LoVo (cell line): Measurements from ENCODE around the gene FCGR1A.
"Not testable (repeated sequence)": the region's sequence is repeated elsewhere in the genome, so short reads cannot be mapped to it uniquely, and the experiment has no call there.

Source experiments
- DNase-seq: peaks from one replicate; pipeline ENCODE4 v3.0.0-alpha.2; 2016; ENCODE audit warnings: low spot score

The FCGR1A gene

DNA sequence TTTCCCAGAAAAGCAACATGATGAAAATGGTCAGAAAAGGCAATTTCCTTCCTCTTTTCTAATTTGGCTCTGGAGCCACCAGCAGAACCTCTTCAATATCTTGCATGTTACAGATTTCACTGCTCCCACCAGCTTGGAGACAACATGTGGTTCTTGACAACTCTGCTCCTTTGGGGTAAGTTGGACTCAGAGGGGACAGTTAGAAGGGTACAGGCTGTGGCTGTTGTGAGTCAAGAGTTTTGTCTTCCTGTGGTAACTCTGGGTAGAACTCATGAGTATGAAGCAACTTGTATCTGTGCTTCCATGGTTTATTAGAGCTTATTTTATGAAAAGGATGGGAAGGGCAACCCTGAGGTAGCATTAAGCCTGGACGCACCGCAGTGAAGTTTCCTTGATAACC, at the start of gene FCGR1A:
FCGR1A (plus strand) TSS at position 95 of the 400 bp plus-strand sequence; CDS start at position 145, 50 bp downstream.
- not testable (repeated sequence) for DNase-seq

DNA sequence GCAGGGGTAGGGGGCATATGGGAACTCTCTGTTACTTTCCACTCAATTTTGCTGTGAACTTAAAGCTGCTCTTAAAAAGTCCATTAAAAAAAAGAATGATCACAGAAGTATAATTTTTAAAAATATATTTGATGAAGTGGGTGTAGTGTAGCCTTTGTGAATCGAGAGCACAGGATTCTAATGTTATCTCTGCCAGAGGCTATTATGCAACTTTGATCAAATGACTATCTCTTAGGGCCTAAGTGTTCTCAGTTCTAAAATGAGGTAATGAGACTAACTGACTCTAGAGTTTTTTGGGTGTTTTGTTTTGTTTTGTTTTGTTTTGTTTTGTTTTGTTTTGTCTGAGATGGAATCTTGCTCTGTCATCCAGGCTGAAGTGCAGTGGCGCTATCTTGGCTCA, 49.7 kb upstream of the FCGR1A start:
- not testable (repeated sequence) for DNase-seq

DNA sequence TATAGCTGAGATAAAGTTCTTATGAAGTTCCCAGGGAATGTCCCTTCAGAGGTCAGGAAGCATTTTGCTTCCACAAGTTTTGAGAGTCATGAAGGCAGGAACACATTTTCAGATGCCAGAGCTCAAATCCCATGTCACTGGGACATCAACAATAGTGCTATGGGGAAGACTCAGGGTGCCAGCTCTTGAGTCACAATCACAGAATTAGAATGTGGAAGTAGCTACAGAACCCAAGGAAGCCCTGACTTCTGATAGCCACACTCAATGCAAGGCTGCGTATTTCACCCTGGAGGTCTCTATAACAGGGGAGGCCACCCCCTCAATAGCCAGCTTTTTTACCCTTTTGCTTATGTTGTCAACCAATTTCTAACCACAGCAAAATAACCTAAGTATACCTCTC, 47.8 kb upstream of the FCGR1A start:
- DNase-seq: not testable (repeated sequence)

DNA sequence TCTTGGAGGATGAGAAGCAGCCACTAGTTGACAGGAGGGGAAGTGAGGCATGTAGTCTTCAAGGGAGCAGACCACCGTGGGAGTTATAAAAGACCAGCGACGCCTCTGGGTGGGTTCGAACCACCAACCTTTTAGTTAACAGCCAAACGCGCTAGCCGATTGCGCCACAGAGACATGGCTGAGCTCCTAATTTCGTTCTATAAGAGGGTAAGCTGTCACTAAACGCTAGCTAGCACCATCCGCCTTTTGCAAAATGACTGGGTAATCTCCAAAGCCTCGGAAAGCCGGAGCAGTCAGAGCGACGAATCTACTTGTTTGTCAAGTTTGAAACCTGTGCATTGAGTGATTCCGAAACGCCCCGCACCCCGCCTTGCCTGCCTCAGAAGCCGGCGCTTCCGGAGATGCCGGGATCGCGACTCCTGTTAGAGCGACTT, 42.3 kb upstream of the FCGR1A start:
- DNase-seq: not testable (repeated sequence)

DNA sequence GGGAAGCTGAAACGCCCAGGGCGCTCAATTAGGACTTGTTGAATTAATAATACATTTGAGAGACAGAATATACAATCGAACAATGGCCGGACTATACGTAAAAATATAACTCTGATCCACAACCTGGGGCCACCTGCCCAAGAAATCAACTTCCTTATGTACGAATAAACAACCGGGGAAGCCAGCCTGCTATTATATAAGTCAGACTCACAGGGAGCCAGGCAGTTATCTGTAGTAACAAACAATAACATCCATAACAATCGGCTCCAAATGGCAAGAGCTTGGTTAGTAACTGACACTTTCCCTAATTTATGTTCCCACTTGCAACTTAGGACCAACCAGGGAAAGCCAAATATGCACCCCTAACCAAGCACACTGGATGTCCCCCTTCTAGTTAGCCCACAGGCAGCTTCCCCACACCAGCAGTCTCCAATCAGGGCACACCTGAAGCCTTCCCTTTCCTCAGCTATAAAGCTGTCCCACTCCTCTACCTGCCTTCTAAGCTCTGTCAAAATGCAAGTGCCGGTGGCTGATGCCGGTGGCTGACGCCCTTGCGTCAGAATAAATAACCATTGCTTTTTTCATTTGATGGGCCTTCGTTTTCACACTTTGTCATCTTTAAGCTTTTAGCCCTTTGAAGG, 41.8 kb upstream of the FCGR1A start:
- not testable (repeated sequence) for DNase-seq

DNA sequence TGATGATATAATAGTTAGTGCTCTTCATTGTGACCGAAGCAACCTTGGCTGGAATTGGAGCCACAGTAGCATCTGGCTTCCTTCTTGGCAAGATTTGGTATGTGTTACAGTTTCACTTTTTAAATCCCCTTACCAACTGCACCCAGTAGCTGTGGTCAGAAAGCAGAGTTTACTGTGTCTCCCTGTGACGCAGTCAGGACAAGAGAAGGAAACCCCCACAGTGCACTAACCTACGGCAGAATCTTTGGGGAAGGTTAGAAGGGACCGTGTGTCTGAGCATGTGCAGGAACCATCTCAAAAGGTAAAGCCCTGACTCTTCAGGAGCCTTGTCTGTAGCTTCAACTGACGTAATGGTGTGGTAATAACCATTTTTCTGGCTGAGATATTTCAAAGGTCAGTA, 40.6 kb upstream of the FCGR1A start:
- DNase-seq: not testable (repeated sequence)

DNA sequence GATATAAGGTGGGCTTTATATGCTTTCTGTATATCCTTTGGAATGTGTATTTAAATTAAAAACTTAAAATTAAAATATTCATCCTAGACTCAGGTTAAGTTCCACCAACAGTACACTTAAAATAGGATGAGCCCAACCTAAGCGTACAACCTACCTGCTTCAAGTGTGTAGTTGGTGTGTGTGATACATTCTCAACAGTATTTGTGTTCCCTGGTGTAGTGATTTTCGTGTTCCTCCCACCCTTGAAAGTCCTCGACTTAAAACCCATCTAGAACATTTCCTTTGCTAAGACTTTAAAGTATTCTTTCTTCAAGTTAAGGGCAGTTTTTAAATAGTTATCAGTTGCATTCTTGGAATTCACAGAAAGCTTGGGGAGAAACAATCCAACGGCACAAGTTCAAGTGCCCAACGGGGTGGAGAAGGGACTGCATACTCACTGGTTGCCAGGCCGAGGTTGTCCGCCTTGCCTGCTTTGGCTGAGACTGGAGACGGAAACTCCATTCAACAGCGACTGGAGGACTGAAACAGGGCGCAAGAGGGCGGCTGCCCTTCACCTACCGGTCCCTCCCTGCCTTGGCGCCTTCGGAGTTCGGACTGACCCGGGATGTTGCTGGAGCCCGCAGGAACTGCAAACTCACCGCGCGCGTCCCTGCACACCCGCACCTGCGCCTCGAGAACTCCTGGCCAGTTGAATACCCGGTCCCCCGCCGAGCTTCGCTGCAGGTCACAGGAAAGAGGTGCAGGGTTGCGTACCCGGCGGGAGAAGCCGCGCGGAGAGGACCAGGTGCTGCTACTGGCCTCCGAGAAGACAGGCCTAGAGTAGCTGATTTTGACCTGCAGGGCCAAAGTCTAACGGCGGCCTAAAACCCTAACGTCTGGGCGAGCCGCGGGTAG, 35.8 kb upstream of the FCGR1A start:
- DNase-seq: not testable (repeated sequence)

DNA sequence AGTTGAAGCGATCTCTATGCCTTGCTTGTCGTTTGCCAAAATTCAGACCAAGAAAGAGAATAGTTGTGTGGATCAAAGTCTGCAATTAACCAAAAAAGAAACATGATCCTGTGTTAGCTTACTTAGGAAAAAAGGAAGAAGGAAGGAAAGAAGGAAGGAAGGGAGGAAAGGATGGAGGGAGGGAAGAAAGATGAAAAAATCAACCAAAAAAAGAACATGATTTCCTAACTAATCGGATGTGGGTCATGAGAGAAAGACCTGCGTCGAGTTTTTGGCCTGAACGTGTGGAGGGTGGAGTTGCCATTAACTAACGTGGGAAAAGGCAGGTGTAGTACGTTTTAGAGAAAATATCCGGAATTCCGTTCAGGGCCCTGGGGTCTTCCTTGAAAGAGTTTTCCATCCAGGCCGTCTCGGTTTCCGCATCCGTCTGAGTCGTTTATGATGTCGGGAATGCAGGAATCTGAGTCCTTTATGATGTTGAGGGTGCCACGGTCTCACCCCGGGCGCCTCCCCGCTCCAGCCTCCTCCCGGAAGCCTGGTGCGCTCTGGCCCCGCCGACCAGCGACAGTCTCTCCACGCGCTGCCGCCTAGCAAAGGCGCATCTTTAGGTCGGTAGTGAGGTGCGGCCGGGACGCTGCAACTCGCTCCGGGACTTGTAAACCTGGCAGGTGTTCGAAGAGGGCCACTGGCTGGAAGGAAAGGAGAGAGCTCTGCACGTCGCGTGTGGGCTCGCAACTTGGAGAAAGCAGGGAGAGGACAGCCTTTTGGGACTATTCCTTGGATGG, 34.9 kb upstream of the FCGR1A start:
- not testable (repeated sequence) for DNase-seq

DNA sequence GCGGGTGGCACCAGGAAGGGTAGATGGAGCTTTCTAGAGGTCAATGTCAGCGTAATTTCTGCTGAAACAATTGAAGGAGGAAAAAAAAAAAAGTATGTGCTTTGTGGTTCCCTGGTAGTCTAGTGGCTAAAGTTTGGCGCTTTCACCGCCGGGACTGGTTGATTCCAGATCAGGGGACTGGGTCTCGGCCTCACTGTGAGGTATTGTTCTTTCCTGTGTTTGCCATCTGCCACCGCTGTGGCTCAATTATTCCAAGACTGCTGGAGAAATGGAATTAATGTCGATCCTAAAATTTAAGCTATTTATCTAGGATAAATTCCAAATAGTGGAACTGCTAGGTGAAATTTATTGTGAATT, 34.4 kb upstream of the FCGR1A start:
- not testable (repeated sequence) for DNase-seq

DNA sequence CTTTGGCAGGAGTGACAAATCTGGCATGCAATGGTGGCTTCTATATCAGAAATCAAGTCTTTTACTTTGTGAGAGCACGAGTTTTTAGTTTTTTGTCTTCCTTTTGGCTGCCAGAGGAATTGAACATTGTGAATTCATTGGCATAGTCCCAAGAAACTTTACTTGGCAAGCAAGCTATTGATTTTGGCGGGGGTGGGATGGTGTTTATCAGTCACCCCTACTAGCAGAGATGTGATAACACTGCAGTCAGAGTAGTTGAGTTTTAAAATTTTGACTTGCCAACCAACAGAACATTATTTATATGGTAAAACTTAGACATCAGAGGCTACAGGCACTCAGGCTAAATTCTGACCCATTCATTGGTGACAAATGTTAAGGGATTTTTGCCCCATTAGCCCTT, 31.9 kb upstream of the FCGR1A start:
- DNase-seq: not testable (repeated sequence)

DNA sequence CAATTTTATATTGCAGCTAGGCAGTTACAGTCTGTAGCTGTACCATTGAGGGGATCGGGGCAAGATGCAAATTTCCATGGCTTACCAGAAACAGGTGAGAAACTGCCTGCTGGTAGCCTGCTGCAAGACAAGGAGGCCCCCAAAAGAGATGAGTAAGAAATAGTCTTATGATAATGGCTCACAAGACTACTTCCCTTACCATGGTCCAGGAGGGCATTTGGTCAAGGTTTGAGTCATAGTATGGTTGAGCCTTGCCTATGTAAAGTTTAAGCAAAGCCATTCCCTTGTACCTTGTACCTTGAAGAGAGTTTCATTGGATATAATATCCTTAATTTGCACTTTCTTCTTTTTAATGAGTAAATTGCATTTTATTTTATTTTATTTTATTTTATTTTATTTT, 30.3 kb upstream of the FCGR1A start:
- not testable (repeated sequence) for DNase-seq

DNA sequence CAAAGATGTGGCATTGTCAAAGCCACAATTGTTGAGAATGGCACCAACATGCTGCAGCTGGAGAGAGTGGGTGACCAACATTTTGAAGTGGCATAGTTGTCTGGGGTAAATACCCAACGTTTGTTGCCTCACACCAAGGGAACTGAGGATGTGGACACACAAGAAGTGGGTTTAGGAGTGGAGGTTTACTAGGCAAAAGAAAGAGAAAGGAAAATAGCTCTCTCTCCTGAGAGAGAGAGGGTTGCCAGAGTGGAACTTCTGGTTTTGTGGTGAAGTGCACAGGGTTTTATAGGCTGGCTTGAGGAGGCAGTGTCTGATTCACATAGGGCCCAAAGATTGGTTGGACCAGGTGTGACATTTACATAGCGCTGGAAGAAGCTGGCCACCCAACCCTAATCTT, 29.0 kb upstream of the FCGR1A start:
- DNase-seq: not testable (repeated sequence)

DNA sequence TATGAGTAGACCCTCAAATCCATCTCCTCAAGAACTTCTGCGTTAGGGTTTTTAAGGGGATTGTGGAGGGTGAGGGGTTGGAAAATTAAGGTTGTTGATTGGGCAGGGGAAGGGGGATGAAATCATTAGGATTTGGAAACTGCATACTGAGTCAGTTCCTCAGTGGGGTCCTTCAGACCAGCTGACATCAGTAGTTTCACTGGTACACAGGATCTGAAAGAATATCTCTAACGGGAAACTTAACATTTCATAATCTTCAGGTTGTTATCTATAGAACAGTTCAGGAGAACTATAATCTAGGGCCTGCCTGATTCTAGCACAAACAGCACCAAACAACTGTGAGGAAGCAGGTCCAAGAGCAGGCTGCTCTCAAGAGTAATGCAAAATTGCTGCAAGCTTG, 27.2 kb upstream of the FCGR1A start:
- not testable (repeated sequence) for DNase-seq

DNA sequence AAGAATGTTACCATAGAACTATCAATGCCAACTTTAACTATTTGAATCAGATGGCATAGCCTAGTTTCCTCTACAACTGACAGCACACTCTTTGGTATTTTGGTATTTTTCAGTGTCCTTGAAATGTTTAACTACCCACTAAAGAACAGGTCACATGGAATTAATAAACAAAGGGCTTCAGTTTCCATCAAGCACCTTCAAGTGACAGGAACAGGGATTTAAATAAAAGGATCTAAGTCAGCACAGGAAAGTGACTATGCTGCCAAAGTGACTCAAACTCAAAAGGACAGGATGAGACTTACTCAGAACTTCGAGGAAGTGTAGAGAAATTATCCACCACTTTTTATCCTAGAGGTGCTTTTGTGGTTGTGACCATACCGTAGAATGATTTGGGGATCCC, 20.2 kb upstream of the FCGR1A start:
- not testable (repeated sequence) for DNase-seq

DNA sequence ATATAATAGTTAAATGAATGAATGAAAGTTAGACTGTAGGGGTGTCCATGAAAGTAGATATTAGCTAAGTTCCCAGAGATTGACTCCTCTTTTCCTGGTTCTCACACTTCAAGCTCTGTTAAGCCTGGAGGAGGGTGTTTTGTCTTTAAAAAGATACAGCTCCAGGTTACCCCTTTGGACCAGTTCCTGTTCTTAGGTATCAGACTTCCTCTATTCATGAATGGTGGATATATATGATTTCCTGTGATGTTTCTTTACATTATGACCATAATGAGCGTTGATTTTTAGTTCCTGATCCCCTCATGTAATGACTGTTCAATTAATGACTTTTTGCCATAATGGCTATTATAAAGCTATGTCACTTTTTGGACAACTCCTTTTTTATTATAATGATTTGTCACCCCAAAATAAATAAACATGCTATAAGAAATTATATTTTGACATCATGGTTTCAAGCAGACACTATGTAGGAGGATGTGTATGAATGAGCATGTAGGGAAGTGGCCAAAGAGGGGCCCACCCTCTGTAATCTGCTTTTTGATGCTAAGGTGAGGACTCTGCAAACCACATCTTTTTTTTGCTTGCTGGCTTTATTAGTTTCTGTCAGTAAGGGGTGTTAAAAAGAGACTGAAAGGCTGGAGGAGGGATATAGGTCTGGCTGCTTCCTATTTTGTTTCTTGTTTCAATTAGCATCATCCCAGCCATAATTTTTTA, 18.2 kb upstream of the FCGR1A start:
- DNase-seq: not testable (repeated sequence)

DNA sequence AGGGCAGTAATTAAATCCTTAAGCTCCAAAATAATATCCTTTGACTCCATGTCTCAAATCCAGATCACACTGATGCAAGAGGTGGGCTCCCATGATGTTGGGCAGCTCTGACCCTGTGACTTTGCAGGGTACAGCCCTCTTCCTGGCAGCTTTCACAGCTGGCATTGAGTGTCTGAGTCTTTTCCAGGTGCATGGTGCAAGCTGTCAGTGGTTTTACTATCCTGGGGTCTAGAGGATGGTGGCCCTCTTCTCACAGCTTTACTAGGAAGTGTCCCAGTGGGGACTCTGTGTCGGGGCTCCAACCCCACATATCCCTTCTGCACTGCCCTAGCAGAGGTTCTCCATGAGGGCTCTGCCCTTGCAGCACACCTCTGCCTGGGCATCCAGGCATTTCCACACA, 16.3 kb upstream of the FCGR1A start:
- DNase-seq: not testable (repeated sequence)

DNA sequence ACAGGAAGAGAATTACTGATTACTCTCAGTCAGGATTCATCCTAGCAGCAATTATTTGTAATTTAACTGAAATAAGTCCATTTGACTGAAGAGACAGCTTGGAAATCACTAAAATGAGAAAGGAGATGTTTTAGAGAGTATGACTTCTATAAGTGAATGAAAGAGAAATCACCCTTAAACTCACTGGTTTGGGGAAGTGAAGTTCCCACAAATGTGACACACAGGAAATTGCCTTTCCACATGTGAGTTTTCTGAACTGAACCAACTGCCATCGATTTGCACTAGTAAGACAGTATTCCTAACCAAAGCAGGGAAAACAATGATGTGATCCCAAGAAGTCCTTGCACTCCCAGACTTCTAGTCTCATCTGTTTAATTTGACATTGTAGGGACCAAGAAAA, 13.3 kb upstream of the FCGR1A start:
- not testable (repeated sequence) for DNase-seq

DNA sequence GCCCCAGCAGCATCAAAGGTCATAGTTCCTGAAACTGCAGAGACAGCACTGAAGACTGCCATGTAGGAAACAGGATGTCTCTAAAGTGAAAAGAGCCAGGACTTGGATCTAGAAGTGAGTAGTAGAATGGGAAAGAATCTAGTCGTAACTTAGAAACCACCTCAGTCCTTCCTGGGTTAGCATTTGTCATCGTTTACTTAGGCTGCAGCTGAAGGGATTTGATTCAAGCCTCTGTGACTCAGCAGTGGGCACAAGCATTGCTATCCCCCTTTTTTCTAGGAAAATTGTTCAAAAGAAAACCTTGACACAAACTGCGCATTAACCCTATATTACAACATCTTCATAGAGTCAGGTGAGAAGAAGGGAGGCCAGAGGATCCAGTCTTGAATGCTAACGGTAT, 11.8 kb upstream of the FCGR1A start:
- DNase-seq: not testable (repeated sequence)

DNA sequence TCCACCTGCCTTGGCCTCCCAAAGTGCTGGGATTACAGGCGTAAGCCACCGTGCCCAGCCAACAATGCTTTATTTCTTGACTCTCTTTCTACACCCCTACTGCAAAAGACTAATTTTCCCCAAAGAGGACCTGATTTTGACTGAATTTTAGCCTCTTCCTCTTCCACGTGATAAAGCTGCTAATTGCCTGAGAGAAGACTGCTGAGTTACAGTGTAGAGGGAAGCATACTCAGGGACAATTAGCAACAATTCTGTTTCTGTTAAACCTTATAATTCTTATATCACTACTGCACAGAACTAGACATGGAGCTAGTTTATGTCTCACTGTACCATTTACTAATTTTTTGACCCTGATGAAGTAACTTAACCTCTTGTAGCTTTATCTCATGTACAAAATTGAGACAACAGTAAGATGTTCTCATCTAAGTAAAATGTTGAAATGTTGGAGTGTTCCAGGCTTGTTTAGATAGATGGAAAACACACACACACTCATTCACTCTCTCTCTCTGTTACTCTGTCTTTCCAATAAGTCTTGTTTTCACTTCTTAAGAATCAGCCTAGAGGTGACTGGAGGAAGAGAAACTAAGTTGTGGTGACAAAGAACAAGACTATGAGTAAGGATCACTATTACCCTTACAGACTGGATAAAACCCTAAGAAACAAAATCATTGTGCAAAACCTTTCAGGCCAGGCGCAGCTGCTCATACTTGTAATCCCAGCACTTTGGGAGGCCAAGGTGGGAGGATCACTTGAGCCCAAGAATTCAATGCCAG, 10.7 kb upstream of the FCGR1A start:
- not testable (repeated sequence) for DNase-seq

DNA sequence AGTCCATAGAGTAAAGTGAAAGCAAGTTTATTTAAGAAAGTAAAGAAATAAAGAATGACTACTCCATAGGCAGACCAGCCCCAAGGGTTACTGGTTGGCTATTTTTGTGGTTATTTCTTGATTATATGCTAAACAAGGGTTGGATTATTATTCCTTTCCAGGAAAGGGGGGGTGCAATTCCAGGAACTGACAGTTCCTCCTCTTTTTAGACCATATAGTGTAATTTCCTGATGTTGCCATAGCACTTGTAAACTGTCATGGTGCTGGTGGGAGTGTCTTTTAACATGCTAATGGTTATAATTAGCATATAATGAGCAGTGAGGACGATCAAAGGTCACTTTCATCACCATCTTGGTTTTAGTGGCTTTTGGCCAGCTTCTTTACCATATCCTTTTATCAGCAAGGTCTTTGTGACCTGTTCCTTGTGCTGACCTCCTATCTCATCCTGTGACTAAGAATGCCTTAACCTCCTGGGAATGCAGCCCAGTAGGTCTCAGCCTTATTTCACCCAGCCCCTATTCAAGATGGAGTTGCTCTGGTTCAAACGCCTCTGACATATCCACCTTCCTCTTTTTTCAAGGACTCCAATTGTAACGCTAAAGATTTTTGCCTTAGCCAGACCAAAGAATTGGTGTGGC, 6.9 kb upstream of the FCGR1A start:
- DNase-seq: not testable (repeated sequence)
